HCT116 (cell line): ENCODE results near the gene CRLF3. TPM values are rescaled to one million over a fixed set of nuclear protein-coding genes. Genes with fewer than 3 reads are reported as not detected.

Source experiments
- ATAC-seq: fragments of 200-7000 bp; cut with Tn5 transposase; 2 replicates; pipeline ENCODE4 v1.9.1; 2020; ENCODE audit warnings: mild to moderate bottlenecking, moderate library complexity
- BruUV-seq: library from RNA; stranded (reverse); fragments of 400-500 nt; replicated peaks from 2 replicates; lab custom pipeline; 2021; lab: Mats Ljungman, UMichigan
- CTCF ChIA-PET: fragments of 300-600 bp; sonication (Branson Sonifier 250); formaldehyde crosslinking; loops from one replicate; lab custom pipeline; 2021; ENCODE audit warnings: antibody characterized with exemption; lab: Charles Lee
- POLR2A ChIA-PET: fragments of 300-600, 350-600 bp; sonication (Branson Sonifier 250); formaldehyde crosslinking; loops from one replicate; lab custom pipeline; 2021; ENCODE audit warnings: antibody characterized with exemption; lab: Charles Lee
- RAD21 ChIA-PET, 2 experiments: fragments of 300-600 bp; sonication (Branson Sonifier 250); formaldehyde crosslinking; loops; one replicate each; lab custom pipeline; 2023; ENCODE audit warnings: low total read pairs in 2 of 2; ENCODE audit not compliant: uncharacterized antibody in 2 of 2, unreplicated experiment in 2 of 2, low non-redundant PET in 1 of 2; lab: Charles Lee
- DNase-seq: peaks from one replicate; pipeline ENCODE4 v3.0.0-alpha.2; 2010; ENCODE audit warnings: low read depth, low spot score
- H2AFZ ChIP-seq: fragments of 200-600 bp; shearing (Covaris generic), sonication (generic); 2 replicates; pipeline ENCODE4 v1.6.1; 2017; ENCODE audit warnings: low read depth, mixed run types, mixed read lengths, antibody characterized with exemption, low read length; ENCODE audit not compliant: poor library complexity, severe bottlenecking
- H3K27ac ChIP-seq: 2 replicates; pipeline ENCODE4 v1.5.1; 2012; ENCODE audit warnings: low read depth, low read length
- H3K27me3 ChIP-seq: fragments of 200-600 bp; sonication (generic); 2 replicates; pipeline ENCODE4 v1.6.1; 2016; ENCODE audit warnings: mixed run types, low read length, mixed read lengths; ENCODE audit not compliant: insufficient read depth
- H3K36me3 ChIP-seq, 2 experiments: fragments of 200-500 bp in 1 of 2; fragments of 200-600 bp in 1 of 2; sonication (Bioruptor generic) in 1 of 2; sonication (generic) in 1 of 2; 2 replicates each; pipeline versions ENCODE4 v1.5.1 to v1.6.1; 2014 to 2016; ENCODE audit warnings: low read length in 2 of 2, inconsistent platforms in 1 of 2, mixed read lengths in 1 of 2, mixed run types in 1 of 2; ENCODE audit not compliant: insufficient read depth in 2 of 2, control insufficient read depth in 1 of 2
- H3K4me1 ChIP-seq, 2 experiments: fragments of 200-600 bp in 1 of 2; sonication (generic) in 1 of 2; 2 replicates each; pipeline versions ENCODE4 v1.5.1 to v1.6.1; 2012 to 2017; ENCODE audit warnings: low read length in 2 of 2, inconsistent platforms in 1 of 2, mild to moderate bottlenecking in 1 of 2, mixed read lengths in 1 of 2, mixed run types in 1 of 2, moderate library complexity in 1 of 2; ENCODE audit not compliant: insufficient read depth in 2 of 2, control insufficient read depth in 1 of 2
- H3K4me2 ChIP-seq: fragments of 200-600 bp; sonication (generic); 2 replicates; pipeline ENCODE4 v1.6.1; 2017; ENCODE audit warnings: mixed run types, low read length, mixed read lengths
- H3K4me3 ChIP-seq, 2 experiments: fragments of 200-600 bp in 1 of 2; sonication (generic) in 1 of 2; replicated peaks in 1 of 2; 2 replicates each; pipeline ENCODE4 v1.5.1; 2011 to 2016; ENCODE audit warnings: low read length in 2 of 2, control low read depth in 1 of 2, low read depth in 1 of 2, mild to moderate bottlenecking in 1 of 2, mixed read lengths in 1 of 2, mixed run types in 1 of 2
- H3K79me2 ChIP-seq: fragments of 200-600 bp; sonication (generic); 2 replicates; pipeline ENCODE4 v1.6.1; 2017; ENCODE audit warnings: mild to moderate bottlenecking, mixed run types, low read length, moderate library complexity, mixed read lengths; ENCODE audit not compliant: insufficient read depth
- H3K9ac ChIP-seq: fragments of 200-600 bp; sonication (generic); 2 replicates; pipeline ENCODE4 v1.6.1; 2016; ENCODE audit warnings: low read length, mixed read lengths
- H3K9me2 ChIP-seq: fragments of 200-600 bp; sonication (generic), shearing (Covaris generic); 2 replicates; pipeline ENCODE4 v1.6.1; 2017; ENCODE audit warnings: mixed run types, mild to moderate bottlenecking, moderate library complexity; ENCODE audit not compliant: insufficient read depth
- H3K9me3 ChIP-seq, 2 experiments: fragments of 200-500 bp in 1 of 2; fragments of 200-600 bp in 1 of 2; sonication (Bioruptor generic) in 1 of 2; sonication (generic) in 1 of 2; 2 replicates each; pipeline ENCODE4 v1.6.1; 2014 to 2017; ENCODE audit warnings: low read length in 2 of 2, mixed read lengths in 2 of 2, inconsistent platforms in 1 of 2, low read depth in 1 of 2, mild to moderate bottlenecking in 1 of 2, mixed run types in 1 of 2, moderate library complexity in 1 of 2; ENCODE audit not compliant: control insufficient read depth in 1 of 2, insufficient read depth in 1 of 2
- H4K20me1 ChIP-seq: fragments of 200-600 bp; sonication (generic), shearing (Covaris generic); 2 replicates; pipeline ENCODE4 v1.6.1; 2017; ENCODE audit warnings: mixed run types, mild to moderate bottlenecking, moderate library complexity; ENCODE audit not compliant: insufficient read depth
- EGR1 ChIP-seq: IDR thresholded peaks from 2 replicates; pipeline ENCODE4 v1.6.1; 2012; ENCODE audit warnings: low read depth
- SIN3A ChIP-seq: IDR thresholded peaks from 2 replicates; pipeline ENCODE4 v1.6.1; 2012; ENCODE audit warnings: low read depth
- SRF ChIP-seq: IDR thresholded peaks from 2 replicates; pipeline ENCODE4 v1.6.1; 2012; ENCODE audit warnings: low read depth
- ZFX ChIP-seq: fragments of 450-650 bp; IDR thresholded peaks from 2 replicates; pipeline ENCODE4 v1.6.1; 2017
- intact Hi-C: fragments of 100-400 bp; cut with micrococcal nuclease; formaldehyde crosslinking; loops from 2 replicates; pipeline ENCODE4 v1.10.0; 2022
- total RNA-seq: library from RNA; stranded (reverse); gene quantifications from one replicate; pipeline ENCODE4 v1.2.1, GENCODE V29; 2021; ENCODE audit not compliant: unreplicated experiment
- TF ChIP-seq, protein P1 (sequence below), 3 experiments: fragments of 200-600 bp in 1 of 3; sonication (generic) in 1 of 3; IDR thresholded peaks in 2 of 3; conservative IDR thresholded peaks in 1 of 3; 2 replicates each; pipeline ENCODE4 v1.5.1; 2012 to 2017; ENCODE audit warnings: low read depth in 2 of 3, low read length in 2 of 3, antibody characterized with exemption in 1 of 3, borderline replicate concordance in 1 of 3, control low read depth in 1 of 3, mild to moderate bottlenecking in 1 of 3, mixed read lengths in 1 of 3, mixed run types in 1 of 3, moderate library complexity in 1 of 3; ENCODE audit not compliant: insufficient read depth in 1 of 3
- TF ChIP-seq, protein P2 (sequence below): IDR thresholded peaks from 2 replicates; pipeline ENCODE4 v1.6.1; 2011; ENCODE audit warnings: mild to moderate bottlenecking, low read length, moderate library complexity; ENCODE audit not compliant: insufficient replicate concordance; ENCODE audit errors: extremely low read depth

Gene CRLF3
- total RNA-seq, 1 experiment from 2014 or later, result 32.4 TPM

GRCh38 chr17:30805944-30806456 lies 18.5 kb downstream of the CRLF3 start:
- ChIA-PET POLR2A (no interaction called here), RAD21 (no interaction called here), CTCF (no interaction called here)
- peaks cover 2 to 17% of the 10 kb centered on the region in 2 experiments; a peak in 2 of 4 replicates for H3K36me3 ChIP-seq
- H3K27ac ChIP-seq, result no peak overlapping the region
- no peaks in the 10 kb centered on the region for H3K9me3 ChIP-seq
- H3K9me2 ChIP-seq, result no peaks in the 10 kb centered on the region
- BruUV-seq, result no TSS peak
- H3K4me2 ChIP-seq, result no peak overlapping the region
- H4K20me1 ChIP-seq, result no peaks in the 10 kb centered on the region
- no peak for DNase-seq
- H3K27me3 ChIP-seq, result no peaks in the 10 kb centered on the region
- intact Hi-C loops, result no loop called here
- no peak overlapping the region for H2AFZ ChIP-seq
- no peaks in the 10 kb centered on the region for H3K4me1 ChIP-seq
- H3K79me2 ChIP-seq, result peaks cover 70% of the 10 kb centered on the region
- TF ChIP-seq, protein P1, sequence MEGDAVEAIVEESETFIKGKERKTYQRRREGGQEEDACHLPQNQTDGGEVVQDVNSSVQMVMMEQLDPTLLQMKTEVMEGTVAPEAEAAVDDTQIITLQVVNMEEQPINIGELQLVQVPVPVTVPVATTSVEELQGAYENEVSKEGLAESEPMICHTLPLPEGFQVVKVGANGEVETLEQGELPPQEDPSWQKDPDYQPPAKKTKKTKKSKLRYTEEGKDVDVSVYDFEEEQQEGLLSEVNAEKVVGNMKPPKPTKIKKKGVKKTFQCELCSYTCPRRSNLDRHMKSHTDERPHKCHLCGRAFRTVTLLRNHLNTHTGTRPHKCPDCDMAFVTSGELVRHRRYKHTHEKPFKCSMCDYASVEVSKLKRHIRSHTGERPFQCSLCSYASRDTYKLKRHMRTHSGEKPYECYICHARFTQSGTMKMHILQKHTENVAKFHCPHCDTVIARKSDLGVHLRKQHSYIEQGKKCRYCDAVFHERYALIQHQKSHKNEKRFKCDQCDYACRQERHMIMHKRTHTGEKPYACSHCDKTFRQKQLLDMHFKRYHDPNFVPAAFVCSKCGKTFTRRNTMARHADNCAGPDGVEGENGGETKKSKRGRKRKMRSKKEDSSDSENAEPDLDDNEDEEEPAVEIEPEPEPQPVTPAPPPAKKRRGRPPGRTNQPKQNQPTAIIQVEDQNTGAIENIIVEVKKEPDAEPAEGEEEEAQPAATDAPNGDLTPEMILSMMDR (IDR thresholded peaks at IDR 0.05 in 2 of 3, conservative IDR thresholded peaks at IDR 0.05 in 1 of 3; ENCODE audit: borderline replicate concordance in 1 of 3, insufficient read depth in 1 of 3, low read depth in 2 of 3, low read length in 2 of 3), result peak in 2 of 3 experiments; percentile 6 to 17; a peak in 1 of 6 replicates
- TF ChIP-seq, protein P2, sequence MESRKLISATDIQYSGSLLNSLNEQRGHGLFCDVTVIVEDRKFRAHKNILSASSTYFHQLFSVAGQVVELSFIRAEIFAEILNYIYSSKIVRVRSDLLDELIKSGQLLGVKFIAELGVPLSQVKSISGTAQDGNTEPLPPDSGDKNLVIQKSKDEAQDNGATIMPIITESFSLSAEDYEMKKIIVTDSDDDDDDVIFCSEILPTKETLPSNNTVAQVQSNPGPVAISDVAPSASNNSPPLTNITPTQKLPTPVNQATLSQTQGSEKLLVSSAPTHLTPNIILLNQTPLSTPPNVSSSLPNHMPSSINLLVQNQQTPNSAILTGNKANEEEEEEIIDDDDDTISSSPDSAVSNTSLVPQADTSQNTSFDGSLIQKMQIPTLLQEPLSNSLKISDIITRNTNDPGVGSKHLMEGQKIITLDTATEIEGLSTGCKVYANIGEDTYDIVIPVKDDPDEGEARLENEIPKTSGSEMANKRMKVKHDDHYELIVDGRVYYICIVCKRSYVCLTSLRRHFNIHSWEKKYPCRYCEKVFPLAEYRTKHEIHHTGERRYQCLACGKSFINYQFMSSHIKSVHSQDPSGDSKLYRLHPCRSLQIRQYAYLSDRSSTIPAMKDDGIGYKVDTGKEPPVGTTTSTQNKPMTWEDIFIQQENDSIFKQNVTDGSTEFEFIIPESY, result no peak
- TF ChIP-seq, all 23 proteins: peak for 1
- Histone ChIP-seq H3K4me3 (no peak overlapping the region), H3K9ac (no peak overlapping the region)
- ATAC-seq, result no peak

DNA sequence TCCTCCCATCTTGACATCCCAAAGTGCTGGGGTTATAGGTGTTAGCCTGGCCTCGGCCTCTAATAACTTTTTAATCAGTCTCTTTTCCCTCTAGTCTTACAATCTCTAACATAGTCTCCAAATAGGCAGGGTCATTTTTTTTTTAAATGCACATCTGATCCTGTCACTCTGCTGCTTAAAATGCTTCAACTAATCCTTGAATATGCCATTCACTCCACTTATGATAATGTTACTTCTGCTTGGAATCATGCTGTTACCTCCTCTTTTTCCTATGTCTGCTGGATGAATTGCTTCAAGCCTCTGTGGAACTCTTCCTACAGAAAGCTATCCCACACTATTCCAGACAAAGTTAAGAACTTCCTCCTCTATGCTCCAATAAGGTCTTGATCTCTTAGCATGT lies 22.8 kb downstream of the CRLF3 start:
- BruUV-seq, result no TSS peak
- DNase-seq, result no peak
- Histone ChIP-seq H3K4me1 (no peaks in the 10 kb centered on the region), H3K4me2 (no peak overlapping the region), H3K9me3 (no peaks in the 10 kb centered on the region), H3K79me2 (peaks cover 38% of the 10 kb centered on the region), H3K27me3 (no peaks in the 10 kb centered on the region), H3K27ac (no peak overlapping the region), H2AFZ (no peak overlapping the region), H3K9me2 (no peaks in the 10 kb centered on the region), H3K36me3 (peaks cover 7 to 25% of the 10 kb centered on the region in 2 experiments; a peak in 3 of 4 replicates), H3K9ac (no peak overlapping the region), H3K4me3 (no peak overlapping the region), H4K20me1 (no peaks in the 10 kb centered on the region)
- no peak for ATAC-seq
- RAD21 ChIA-PET, result no interaction called here
- CTCF ChIA-PET, result no interaction called here
- TF ChIP-seq ZFX (no peak), SRF (no peak), SIN3A (no peak), EGR1 (no peak)
- TF ChIP-seq, protein P2, result no peak
- POLR2A ChIA-PET, result no interaction called here
- intact Hi-C loops, result no loop called here
